Osteoblast (primary cell): Measurements from ENCODE around the gene FADS1. TPM values are rescaled to one million over a fixed set of nuclear protein-coding genes. Genes with fewer than 3 reads are reported as not detected.

Source experiments
- DNase-seq: peaks from one replicate; pipeline ENCODE4 v3.0.0; 2011; ENCODE audit warnings: low spot score, mixed read lengths; ENCODE audit not compliant: insufficient read length; ENCODE audit errors: missing footprints
- H2AFZ ChIP-seq: 2 replicates; pipeline ENCODE4 v1.6.0; 2011; ENCODE audit warnings: mild to moderate bottlenecking, low read length
- H3K27ac ChIP-seq: 2 replicates; pipeline ENCODE4 v1.5.1; 2011; ENCODE audit warnings: mild to moderate bottlenecking, low read depth, low read length, moderate library complexity
- H3K27me3 ChIP-seq: 2 replicates; pipeline ENCODE4 v1.6.0; 2012; ENCODE audit warnings: mild to moderate bottlenecking, control low read depth, inconsistent platforms, low read length, moderate library complexity; ENCODE audit not compliant: insufficient read depth
- H3K36me3 ChIP-seq: 2 replicates; pipeline ENCODE4 v1.5.1; 2011; ENCODE audit warnings: mild to moderate bottlenecking, low read length, control low read depth, moderate library complexity; ENCODE audit not compliant: insufficient read depth
- H3K4me1 ChIP-seq: 2 replicates; pipeline ENCODE4 v1.5.1; 2011; ENCODE audit warnings: mild to moderate bottlenecking, low read length, control low read depth, moderate library complexity; ENCODE audit not compliant: insufficient read depth
- H3K4me2 ChIP-seq: 2 replicates; pipeline ENCODE4 v1.6.0; 2011; ENCODE audit warnings: mild to moderate bottlenecking, low read length; ENCODE audit not compliant: insufficient read depth
- H3K4me3 ChIP-seq: fragments of 200-600 bp; sonication (generic); 3 replicates; pipeline ENCODE4 v1.5.1; 2012; ENCODE audit warnings: mild to moderate bottlenecking, low read length, inconsistent platforms; ENCODE audit not compliant: insufficient read depth
- H3K79me2 ChIP-seq: 2 replicates; pipeline ENCODE4 v1.6.0; 2012; ENCODE audit warnings: mild to moderate bottlenecking, low read length, control low read depth, inconsistent platforms; ENCODE audit not compliant: insufficient read depth
- H3K9me3 ChIP-seq: 2 replicates; pipeline ENCODE4 v1.5.1; 2011; ENCODE audit warnings: low read depth, low read length, control low read depth
- H4K20me1 ChIP-seq: 2 replicates; pipeline ENCODE4 v1.6.0; 2012; ENCODE audit warnings: mild to moderate bottlenecking, low read length, control low read depth; ENCODE audit not compliant: insufficient read depth
- CTCF ChIP-seq: IDR thresholded peaks from 2 replicates; pipeline ENCODE4 v1.5.1; 2011; ENCODE audit warnings: mild to moderate bottlenecking, low read depth, low read length, moderate library complexity; ENCODE audit errors: extremely low read depth
- total RNA-seq: library from RNA; depleted of rRNA; stranded (reverse); fragments of >200 nt; gene quantifications from 2 replicates; pipeline ENCODE4 v1.2.3, GENCODE V29; 2012

FADS1 gene
- total RNA-seq, 1 donor: 303 TPM

GRCh38 chr11:61827571-61828378, 11.0 kb upstream of the FADS1 start, which contains the start of gene FADS2:
FADS2 (plus strand) TSS chr11:61828300; CDS start chr11:61828391, 91 bp downstream.
- H3K4me1 ChIP-seq: peaks cover 19% of the 10 kb centered on the region
- no peak for TF ChIP-seq CTCF
- H3K4me2 ChIP-seq: peak within 1 kb of the TSS; percentile 89
- peaks cover 28% of the 10 kb centered on the region for H3K79me2 ChIP-seq
- no peaks in the 10 kb centered on the region for H3K27me3 ChIP-seq
- peaks cover 14% of the 10 kb centered on the region for H4K20me1 ChIP-seq
- peak within 1 kb of the TSS; percentile 81 for H3K4me3 ChIP-seq
- H3K27ac ChIP-seq: peak within 1 kb of the TSS; percentile 23
- peak; percentile 97 for DNase-seq
- H3K36me3 ChIP-seq: no peaks in the 10 kb centered on the region
- H3K9me3 ChIP-seq: no peaks in the 10 kb centered on the region
- peak within 1 kb of the TSS; percentile 76 for H2AFZ ChIP-seq

- peak overlapping the region; percentile 23 for H3K27ac ChIP-seq
Measured at GRCh38 chr11:61826930-61827570, 10.2 kb upstream of the FADS1 start.

GRCh38 chr11:61820174-61820573, 3.4 kb upstream of the FADS1 start:
- Histone ChIP-seq H3K79me2 (peaks cover 6% of the 10 kb centered on the region), H3K27me3 (no peaks in the 10 kb centered on the region), H3K4me1 (peaks cover 35% of the 10 kb centered on the region), H3K27ac (peak overlapping the region; percentile 50), H3K36me3 (no peaks in the 10 kb centered on the region), H3K9me3 (no peaks in the 10 kb centered on the region), H4K20me1 (no peaks in the 10 kb centered on the region), H2AFZ (no peak overlapping the region), H3K4me3 (no peak overlapping the region), H3K4me2 (peak overlapping the region; percentile 4)
- peak; percentile 96 for DNase-seq
- no peak for TF ChIP-seq CTCF

More at GRCh38 chr11:61826930-61827570, 10.2 kb upstream of the FADS1 start:
- Histone ChIP-seq H3K9me3 (no peaks in the 10 kb centered on the region), H3K4me3 (peak overlapping the region; percentile 81), H3K4me1 (peaks cover 19% of the 10 kb centered on the region), H3K36me3 (no peaks in the 10 kb centered on the region), H4K20me1 (peaks cover 14% of the 10 kb centered on the region), H3K79me2 (peaks cover 26% of the 10 kb centered on the region), H3K4me2 (peak overlapping the region; percentile 89), H2AFZ (peak overlapping the region; percentile 72), H3K27me3 (no peaks in the 10 kb centered on the region)
- DNase-seq: no peak
- TF ChIP-seq CTCF: no peak
